ENCODE data around the gene KCMF1. TPM values are rescaled to one million over a fixed set of nuclear protein-coding genes. Genes with fewer than 3 reads are reported as not detected.
"Not testable (repeated sequence)": the region's sequence is repeated elsewhere in the genome, so short reads cannot be mapped to it uniquely, and the experiment has no call there.

Gene KCMF1
- total RNA-seq, 4 donors from 2014 or later = 35.6 to 50.8 (median 44.5) TPM

DNA sequence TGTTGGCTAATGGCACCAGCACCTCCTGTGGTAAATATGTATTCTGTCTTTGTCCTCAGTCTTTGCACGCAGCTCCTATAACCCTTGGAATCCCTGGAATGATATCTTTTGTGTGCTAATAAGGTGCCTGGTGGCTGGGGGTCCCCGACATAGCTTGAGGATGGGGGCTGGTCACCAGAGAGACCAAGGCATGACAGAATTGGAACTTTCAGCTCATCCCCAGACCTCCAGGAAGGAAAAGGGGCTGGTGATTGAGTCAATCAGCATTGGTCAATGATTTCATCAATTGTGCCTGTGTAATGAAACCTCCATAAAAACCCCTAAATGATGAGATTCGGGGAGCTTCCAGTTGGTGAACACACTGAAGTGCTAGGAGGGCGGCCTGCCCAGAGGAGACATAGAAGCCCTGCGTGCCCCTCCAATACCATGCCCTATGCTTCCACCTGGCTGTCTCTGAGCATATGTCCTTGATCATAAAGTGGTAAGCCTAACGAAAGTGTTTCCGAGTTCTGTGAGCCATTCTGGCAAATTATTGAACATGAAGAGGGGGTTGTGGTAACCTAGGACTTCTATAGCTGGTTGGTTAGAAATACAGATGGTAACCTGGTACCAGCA lies 26.6 kb upstream of the KCMF1 start:
- Histone ChIP-seq H3K4me3 (no peak overlapping the region), H3K27me3 (no peaks in the 10 kb centered on the region)

GRCh38 chr2:84945838-84946203 lies 25.1 kb upstream of the KCMF1 start:
- H3K4me3 ChIP-seq; H3K9me3 ChIP-seq; intact Hi-C loops (cut with DNase I); DNase-seq; H3K27me3 ChIP-seq; H3K36me3 ChIP-seq: not testable (repeated sequence)
- Histone ChIP-seq H3K27ac (peak overlapping the region; percentile 72 to 90 (median 86)), H3K4me1 (peaks cover 0 to 25% (median 6%) of the 10 kb centered on the region in 3 donors)
- 41 to 54% methylated on average over 2 to 3 of the region's 3 CpGs for WGBS, 2 donors

More for the DNA sequence above, 26.6 kb upstream of the KCMF1 start:
- Histone ChIP-seq H3K27ac (no peak overlapping the region), H3K4me1 (peaks cover 0 to 34% (median 6%) of the 10 kb centered on the region in 3 donors), H3K36me3 (no peaks in the 10 kb centered on the region), H3K9me3 (no peaks in the 10 kb centered on the region)
- TF ChIP-seq POLR2A (IDR thresholded peaks at IDR 0.05) = no peak
- no peak for TF ChIP-seq CTCF (IDR thresholded peaks at IDR 0.05)
- intact Hi-C loops (cut with DNase I) = no loop called here
- DNase-seq = no peak
- 90 to 96% methylated on average over 6 of the region's 7 CpGs for WGBS, 2 donors

DNA sequence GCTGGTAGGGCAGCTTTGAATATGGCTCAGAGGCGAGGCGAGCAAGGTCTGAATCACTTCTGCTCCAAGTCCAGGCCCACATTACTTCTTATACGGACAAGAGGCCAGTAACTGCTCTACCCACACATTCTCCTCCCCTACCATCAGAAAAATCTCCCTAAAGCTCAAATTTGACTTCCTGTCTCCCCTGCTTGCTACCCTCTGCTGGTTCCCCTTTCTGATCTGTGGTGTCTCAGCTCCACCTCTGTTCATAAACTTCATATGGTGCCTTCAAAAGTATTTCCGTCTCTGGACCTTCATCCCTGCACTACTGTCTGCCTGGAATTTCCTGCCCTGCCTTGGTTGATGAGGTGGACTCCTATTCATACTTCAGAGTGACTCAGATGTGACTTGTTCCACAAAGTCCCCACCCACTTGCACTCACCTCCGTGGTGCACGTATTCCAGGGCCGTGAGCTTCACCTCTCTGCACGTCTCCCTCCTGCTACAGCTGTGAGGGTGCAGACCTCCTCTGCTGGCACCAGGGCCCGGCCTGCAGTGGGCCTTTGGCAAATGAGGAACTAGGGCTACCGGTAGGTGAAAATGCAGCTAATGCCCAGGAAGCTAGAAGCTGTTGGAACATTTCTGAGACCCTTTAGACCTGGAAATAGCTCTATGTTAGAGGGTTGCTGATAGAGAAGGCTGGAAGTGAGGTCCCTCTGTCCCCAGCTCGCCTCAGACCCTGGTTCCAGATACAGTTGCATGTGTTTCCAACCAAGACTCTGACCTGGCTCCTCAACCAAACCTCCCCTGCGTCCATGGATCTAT lies 24.6 kb upstream of the KCMF1 start:
- no peak for DNase-seq
- Histone ChIP-seq H3K36me3 (no peaks in the 10 kb centered on the region), H3K9me3 (no peaks in the 10 kb centered on the region), H3K4me1 (peaks cover 0 to 25% (median 6%) of the 10 kb centered on the region in 3 donors), H3K27me3 (no peaks in the 10 kb centered on the region), H3K4me3 (peak overlapping the region in 1 of 4 donors; percentile 3), H3K27ac (peak overlapping the region; percentile 72 to 90 (median 86))
- intact Hi-C loops (cut with DNase I) = no loop called here
- TF ChIP-seq CTCF (IDR thresholded peaks at IDR 0.05) (no peak), POLR2A (IDR thresholded peaks at IDR 0.05) (peak in 1 of 4 donors; percentile 28)
- WGBS, 2 donors = 28 to 50% methylated on average over 6 to 12 of the region's 12 CpGs

GRCh38 chr2:84947010-84947593 lies 23.9 kb upstream of the KCMF1 start:
- Histone ChIP-seq H3K27me3 (no peaks in the 10 kb centered on the region), H3K9me3 (no peaks in the 10 kb centered on the region), H3K4me3 (peak overlapping the region in 1 of 4 donors; percentile 3), H3K27ac (peak overlapping the region; percentile 72 to 90 (median 86)), H3K36me3 (no peaks in the 10 kb centered on the region), H3K4me1 (peaks cover 0 to 25% (median 6%) of the 10 kb centered on the region in 3 donors)
- 89% methylated on average over 10 of the region's 10 CpGs for WGBS, 2 donors
- DNase-seq = no peak
- no peak for TF ChIP-seq POLR2A (IDR thresholded peaks at IDR 0.05)
- no peak for TF ChIP-seq CTCF (IDR thresholded peaks at IDR 0.05)
- intact Hi-C loops (cut with DNase I) = no loop called here

DNA sequence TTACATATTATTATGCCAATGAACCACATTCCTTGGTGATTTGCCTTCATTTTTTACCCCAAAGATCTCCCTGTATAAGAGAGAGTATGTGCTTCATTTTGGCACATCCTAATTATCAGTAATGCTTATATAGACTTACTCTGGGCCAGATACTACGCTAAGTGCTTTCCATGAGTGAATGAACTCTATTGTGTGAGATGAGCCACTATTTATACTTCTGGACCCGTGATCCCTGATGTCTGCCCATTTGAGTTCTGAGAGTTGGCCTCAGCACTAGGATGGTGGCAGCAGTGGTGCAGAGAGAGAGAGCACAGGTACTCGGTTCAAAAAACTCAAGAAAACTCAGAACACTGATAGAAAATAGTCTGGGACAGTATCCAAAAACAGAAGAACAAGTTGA lies 17.4 kb upstream of the KCMF1 start:
- no peak for DNase-seq
- H3K27ac ChIP-seq = no peak overlapping the region

More for the DNA sequence above, 17.4 kb upstream of the KCMF1 start:
- 65 to 71% methylated on average over 3 of the region's 3 CpGs for WGBS, 2 donors
- Histone ChIP-seq H3K4me1 (peaks cover 8 to 18% (median 10%) of the 10 kb centered on the region in 3 donors), H3K27me3 (no peaks in the 10 kb centered on the region), H3K4me3 (no peak overlapping the region), H3K36me3 (no peaks in the 10 kb centered on the region), H3K9me3 (no peaks in the 10 kb centered on the region)
- TF ChIP-seq CTCF (IDR thresholded peaks at IDR 0.05) (no peak), POLR2A (IDR thresholded peaks at IDR 0.05) (no peak)
- intact Hi-C loops (cut with DNase I) = no loop called here
